HUDEP-2 (cell line): ENCODE data around the gene S100A4.
"Not testable (repeated sequence)": the region's sequence is repeated elsewhere in the genome, so short reads cannot be mapped to it uniquely, and the experiment has no call there.

Source experiments
- DNase-seq, 76 experiments: peaks; one replicate each; lab custom pipeline; 2025; ENCODE audit not compliant: unreplicated experiment in 76 of 76; lab: John Stamatoyannopoulos, UW

The S100A4 gene

DNA sequence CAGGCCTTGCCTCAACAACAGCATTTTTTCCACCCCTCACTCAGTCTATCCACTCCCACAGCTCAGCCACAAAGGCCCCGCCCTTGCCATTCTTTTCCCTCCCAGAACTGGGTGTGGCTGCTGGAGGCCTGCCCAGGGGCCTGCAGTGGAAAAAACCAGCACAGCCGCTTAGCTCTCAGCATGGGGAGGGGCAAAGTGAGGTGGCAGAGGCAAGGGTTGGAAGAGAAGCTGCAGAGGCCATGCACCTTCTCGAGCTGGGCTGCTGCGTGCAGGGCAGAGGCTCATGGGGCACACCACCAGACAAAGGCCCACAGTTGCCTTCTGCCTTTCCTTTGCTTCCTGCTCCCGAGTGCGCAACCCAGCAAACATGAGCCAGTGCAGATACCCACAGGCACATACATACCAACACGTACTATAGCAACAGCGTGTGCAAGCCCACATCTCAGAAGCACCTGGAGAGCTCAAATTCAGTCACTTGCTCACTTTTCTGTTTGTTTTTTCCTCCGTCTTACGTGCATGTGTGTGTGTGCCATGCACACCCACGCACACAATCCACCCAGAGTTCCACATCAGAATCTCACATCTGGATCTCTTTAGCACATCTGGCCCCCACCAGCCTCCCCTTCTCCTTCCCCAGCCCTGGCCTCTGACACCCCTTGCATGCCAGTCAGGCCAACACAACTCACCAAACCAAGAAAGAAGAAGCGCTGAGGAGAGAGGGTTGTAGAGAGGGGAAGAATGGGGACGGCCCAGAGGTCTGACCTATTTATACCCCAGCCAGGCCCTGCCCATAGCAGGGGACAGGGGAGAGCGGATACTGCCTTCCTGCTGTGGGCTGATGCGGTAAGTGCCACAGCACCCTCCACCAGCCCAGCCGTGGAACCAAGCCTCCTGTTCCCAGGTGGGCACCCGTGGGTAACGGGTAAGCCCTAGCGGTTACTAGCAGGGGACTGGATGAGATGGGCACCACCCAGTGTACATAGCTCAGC lies at the start of gene S100A4:
Gene S100A4, minus strand, starts transcription at position 740 of the 989 bp plus-strand sequence. CDS start 1,012 bp downstream, outside the sequence.
- peak in 75 of 76 experiments; percentile 66 to 99 (median 96) for DNase-seq

DNA sequence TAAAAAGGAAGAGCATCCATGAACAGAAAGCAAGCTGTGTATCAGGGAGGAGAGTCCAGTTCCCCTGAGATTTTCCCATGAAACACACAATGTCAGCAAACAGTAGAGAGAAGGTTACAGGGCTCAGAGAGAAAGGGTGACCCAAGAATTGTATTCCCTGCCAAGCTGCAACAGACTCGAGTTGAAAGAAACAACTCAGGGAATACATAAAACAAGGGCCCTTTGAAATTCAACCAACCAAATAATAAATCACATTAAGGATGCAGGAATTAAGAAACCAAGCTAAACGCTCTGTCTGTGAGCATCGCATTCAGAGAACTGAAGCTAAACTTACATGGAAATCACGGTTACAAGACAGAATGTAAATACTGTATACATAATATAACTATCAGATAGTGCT lies 47.1 kb upstream of the S100A4 start:
- no peak for DNase-seq

DNA sequence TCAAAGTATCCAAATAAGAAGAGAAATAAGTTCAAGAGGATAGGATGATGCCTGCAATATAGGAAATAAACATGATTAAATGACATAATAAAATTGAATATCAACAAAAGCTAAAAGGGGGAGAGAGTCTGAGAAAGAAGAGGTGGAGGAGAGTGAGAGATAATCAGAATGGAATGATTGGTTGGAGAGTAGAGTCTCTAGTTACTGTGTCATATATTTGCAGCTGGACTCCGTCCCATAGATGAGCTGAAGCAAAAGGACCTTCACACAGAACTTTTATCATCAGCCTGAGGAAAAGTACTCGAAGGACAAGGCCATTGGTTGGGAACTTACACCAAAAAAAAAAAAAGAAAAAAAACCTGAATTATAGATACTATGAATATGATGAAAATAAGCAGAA lies 42.9 kb upstream of the S100A4 start:
- no peak for DNase-seq

DNA sequence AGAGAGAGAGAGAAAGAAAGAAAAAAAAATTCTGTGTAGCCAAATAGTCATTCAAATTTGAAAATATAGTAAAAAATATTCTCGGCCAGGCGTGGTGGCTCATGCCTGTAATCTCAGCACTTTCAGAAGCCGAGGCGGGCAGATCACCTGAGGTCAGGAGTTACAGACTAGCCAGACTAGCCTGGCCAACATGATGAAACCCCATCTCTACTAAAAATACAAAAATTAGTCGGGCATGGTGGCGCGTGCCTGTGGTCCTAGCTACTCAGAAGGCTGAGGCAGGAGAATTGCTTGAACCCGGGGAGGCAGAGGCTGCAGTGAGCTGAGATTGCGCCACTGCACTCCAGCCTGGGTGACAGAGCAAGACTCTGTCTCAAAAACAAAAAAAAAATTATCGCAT lies 42.4 kb upstream of the S100A4 start:
- not testable (repeated sequence) for DNase-seq

DNA sequence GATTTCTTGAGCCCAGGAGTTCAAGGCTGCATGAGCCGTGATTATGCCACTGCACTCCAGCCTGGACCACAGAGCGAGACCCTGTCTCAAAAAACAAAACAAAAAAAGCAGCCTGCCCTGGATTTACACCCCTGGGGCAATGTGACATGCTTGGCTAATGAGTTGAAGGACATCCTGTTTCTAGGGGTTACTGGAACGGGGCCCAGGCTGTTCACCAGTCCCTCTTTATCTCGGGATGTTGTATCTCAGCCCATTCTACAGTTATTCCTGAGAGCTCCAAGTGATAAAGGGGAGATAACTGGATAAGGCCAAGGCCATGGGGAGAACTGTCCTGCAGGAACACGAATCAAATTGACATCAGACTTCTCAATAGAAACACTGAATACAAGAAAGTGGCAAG lies 41.7 kb upstream of the S100A4 start:
- peak in 2 of 76 experiments; percentile 3 to 13 for DNase-seq

DNA sequence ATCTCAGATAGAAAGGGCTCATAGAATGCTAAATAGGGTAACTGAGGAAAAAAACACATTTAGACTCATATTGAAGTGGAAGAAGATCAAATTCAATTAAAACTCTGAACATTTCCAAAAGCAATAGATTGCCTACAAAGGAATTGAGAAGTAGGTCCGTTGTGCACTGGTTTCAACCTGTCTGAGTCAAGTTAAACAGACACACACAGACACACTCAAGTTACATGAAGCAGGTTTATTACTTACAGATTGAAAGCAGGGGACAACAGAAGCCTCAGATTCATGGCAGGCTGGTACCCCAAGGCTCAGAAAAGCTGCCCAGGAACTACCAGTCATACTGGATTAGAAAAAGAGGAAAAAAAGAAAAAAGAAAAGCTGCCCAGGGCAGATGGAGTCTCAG lies 40.7 kb upstream of the S100A4 start:
- DNase-seq: no peak

DNA sequence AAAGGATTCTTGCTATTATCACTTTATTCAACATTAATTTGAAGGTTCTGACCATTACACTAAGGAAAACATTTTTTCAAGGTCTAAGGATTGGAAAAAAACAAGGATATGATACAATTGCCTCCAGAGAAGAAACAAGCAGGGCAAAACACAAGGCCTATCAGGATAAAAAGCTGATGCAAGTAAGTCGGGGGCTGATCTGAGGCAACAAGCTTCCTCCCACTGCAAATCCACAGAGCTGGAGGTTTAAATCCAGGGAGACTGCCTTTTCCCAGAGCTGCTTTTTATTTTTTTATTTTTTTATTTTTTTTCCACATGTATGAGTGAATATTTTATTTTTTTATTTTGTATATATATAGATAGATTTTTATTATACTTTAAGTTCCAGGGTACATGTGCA lies 39.4 kb upstream of the S100A4 start:
- no peak for DNase-seq

DNA sequence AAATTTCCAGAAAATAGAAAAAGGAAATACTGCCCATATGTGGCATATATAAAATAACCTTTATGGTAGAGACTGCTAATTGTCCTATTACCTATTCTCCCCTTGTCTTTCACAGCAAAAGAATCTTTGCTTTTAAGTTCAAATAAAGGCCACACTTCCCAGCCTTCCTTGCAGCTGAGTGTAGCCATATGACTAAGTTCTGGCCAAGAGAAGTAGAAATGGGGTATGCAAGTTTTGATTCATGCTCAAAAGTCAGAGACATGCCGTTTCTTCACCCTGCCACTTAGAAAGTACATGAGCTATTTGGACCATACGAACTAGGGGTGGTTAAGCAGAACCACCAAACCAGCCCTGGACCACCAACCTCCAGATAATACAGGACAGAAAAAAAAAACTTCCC lies 38.4 kb upstream of the S100A4 start:
- DNase-seq: no peak

DNA sequence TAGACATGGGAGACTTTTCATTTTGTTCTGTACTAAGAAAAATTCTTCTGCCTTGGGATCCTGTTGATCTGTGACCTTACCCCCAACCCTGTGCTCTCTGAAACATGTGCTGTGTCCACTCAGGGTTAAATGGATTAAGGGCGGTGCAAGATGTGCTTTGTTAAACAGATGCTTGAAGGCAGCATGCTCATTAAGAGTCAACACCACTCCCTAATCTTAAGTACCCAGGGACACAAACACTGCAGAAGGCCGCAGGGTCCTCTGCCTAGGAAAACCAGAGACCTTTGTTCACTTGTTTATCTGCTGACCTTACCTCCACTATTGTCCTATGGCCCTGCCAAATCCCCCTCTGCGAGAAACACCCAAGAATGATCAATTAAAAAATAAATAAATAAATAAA lies 37.9 kb upstream of the S100A4 start:
- DNase-seq: not testable (repeated sequence)

DNA sequence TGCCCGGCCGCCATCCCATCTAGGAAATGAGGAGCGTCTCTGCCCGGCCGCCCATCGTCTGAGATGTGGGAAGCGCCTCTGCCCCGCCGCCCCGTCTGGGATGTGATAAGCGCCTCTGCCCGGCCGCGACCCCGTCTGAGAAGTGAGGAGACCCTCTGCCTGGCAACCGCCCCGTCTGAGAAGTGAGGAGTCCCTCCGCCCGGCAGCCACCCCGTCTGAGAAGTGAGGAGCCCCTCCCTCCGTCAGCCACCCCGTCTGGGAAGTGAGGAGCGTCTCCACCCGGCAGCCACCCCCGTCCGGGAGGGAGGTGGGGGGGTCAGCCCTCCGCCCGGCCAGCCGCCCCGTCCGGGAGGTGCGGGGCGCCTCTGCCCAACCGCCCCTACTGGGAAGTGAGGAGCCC lies 37.2 kb upstream of the S100A4 start:
- DNase-seq: not testable (repeated sequence)

DNA sequence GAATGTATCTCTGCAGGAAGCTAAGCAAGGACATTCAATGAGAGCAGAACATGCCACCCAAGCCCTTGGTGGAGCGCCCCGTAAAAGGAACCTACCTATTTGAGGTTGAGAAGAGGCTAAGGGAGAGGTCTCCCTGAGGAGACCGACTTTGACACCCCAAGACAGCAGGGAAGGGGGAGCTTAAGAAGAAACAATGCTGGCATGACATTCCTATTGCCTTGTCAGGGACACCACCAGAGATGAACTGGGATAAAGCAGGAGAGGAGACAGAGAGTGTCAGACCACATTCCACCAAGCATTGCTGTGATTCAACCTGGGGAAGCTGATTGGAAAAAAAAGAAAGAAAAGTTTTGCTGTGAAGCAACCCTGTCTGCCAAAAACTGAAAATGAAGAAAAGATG lies 33.3 kb upstream of the S100A4 start:
- no peak for DNase-seq

DNA sequence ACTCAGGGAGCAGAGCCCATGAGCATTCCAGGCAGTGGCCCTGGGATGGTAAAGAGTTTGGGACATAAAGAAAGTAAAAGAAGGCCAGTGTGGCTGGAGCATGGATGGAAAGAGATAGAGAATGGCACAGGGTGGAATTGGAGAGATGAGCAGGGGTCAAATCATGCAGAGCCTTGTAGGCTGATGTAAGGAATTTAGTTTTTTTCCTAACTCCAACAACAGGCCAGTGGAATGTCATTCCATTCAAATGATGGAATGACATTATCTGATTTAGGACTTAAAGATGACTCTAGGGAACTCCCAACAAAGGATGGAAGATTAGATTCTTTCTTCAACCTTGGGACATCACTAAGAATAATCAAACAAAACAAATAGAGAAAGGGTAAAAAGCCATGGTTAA lies 32.9 kb upstream of the S100A4 start:
- no peak for DNase-seq

DNA sequence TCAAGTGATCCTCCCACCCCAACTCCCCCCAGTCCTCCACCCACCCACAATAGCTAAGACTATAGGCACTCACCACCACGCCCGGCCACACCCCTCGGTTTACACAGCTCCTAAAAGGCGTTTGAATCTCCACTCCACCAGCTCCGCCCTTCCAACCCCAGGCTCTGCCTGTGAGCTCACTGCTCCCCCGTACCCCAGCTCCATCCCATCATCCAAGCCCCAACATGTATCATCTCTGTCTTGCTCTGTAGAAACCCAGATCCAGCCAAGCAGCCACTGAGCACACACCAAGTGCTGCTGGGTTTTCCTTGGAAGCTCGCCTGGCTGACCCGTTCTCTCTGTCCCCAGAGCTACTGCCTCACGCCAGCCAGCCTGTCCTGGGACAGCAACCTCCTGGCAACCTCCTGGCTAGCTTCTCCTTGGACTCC lies 32.0 kb upstream of the S100A4 start:
- peak in 14 of 76 experiments; percentile 3 to 33 (median 15) for DNase-seq

DNA sequence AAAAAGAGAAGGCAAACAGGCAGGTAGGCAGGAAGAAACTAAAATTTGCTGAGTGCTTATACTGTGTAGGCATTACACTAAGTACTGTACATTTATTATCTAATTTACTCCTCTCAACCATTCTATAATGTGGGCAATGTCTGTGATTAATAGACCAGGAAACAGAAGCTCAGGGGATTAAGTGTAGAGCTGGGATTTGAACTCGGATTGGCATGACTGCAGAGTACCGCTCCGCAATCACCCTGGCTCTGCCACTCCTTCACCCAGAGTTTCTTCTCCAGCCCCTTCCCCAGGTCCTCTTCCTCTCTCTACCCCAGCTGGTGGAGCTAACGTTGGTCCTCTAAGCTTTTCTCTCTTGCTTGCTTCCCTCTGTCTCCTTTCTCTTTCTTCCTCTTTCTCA lies 31.5 kb upstream of the S100A4 start:
- DNase-seq: no peak

DNA sequence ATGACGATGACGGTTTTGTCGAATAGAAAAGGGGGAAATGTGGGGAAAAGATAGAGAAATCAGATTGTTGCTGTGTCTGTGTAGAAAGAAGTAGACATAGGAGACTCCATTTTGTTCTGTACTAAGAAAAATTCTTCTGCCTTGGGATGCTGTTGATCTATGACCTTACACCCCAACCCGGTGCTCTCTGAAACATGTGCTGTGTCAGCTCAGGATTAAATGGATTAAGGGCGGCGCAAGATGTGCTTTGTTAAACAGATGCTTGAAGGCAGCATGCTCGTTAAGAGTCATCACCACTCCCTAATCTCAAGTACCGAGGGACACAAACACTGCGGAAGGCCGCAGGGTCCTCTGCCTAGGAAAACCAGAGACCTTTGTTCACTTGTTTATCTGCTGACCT lies 29.9 kb upstream of the S100A4 start:
- not testable (repeated sequence) for DNase-seq

DNA sequence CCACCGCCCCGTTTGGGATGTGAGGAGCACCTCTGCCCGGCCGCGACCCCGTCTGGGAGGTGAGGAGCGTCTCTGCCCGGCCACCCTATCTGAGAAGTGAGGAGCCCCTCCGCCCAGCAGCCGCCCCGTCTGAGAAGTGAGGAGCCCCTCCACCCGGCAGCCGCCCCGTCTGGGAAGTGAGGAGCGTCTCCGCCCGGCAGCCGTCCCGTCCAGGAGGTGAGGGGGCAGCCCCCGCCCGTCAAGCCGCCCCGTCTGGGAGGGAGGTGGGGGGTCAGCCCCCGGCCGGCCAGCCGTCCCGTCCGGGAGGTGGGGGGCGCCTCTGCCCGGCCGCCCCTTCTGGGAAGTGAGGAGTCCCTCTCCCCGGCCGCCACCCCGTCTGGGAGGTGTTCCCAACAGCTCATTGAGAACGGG lies 29.5 kb upstream of the S100A4 start:
- DNase-seq: not testable (repeated sequence)

DNA sequence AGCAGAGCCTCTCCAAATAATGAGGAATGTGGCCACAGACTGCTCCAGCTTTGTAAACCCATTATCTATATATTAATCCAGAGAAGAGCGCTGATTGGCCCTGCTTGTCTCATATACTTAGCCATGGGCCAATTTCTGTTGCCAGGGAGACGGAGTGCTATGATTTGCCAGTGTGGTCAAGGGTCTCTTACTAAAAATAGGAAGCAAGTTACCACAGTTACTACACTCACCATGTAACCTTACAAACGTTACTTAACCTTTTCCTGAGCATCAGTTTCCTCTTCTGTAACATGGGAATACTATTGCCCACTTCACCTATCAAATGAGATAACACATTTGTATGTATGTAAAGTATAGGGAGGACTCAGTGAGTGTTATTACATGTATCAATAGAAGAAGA lies 27.7 kb upstream of the S100A4 start:
- DNase-seq: no peak

DNA sequence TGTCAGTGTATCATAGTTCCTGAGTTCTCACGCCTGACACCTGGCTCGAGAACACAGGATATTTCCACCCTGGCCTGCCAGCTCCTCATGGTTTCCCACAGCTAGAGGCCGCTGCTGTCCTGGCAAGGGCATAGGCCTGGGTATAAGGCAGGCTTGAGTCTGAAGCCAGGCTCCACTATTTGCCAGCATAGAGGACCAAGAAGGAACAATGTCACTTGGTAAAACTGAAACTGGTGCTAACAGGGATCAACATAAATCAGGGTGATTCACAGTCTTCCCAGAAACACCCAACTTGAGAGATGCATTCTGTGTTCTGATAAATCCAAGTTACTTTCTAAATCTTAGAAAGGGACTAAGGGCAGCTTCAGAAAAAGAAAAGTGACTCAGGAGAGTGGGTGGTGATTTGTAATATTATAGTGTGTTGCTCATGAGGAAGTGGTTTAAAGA lies 27.0 kb upstream of the S100A4 start:
- DNase-seq: peak in 68 of 76 experiments; percentile 15 to 78 (median 59)

DNA sequence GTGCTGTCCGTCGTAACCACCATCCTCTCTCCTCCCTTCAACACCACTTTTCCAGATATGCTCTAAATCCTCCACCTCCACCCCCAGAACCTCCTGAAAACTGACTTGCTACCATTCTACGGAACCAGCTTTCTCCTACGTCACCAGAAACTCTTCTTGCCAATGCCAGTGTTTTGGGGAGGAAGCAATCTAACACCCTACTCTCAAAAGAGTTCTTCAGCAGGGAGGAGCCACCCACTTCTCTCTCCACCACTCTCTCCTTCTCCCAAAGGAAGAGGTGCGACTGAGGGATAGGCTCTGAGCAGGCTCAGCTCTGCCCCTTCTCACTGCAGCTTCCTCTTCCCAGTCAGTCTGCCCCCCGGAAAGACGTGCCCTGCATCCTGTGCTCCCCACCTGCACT lies 26.1 kb upstream of the S100A4 start:
- DNase-seq: no peak

DNA sequence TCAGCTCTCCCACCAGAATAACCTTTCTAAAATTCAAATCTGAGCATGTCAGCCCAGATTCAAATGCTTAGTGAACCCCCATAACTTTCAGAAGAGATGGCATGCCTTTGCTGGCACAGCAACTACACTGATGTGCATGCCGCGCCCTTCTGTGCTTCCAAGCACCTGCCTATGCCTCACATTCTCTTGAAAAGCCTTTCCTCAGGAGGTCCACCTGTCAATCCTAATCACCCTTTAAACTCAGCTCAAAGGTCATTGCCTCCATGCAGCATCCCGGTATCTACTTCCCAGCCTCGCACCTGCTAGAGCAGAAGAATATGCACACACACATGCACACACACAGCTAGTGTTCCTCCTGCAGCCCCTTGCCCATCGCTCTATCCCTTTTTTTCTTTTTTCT lies 25.3 kb upstream of the S100A4 start:
- no peak for DNase-seq

DNA sequence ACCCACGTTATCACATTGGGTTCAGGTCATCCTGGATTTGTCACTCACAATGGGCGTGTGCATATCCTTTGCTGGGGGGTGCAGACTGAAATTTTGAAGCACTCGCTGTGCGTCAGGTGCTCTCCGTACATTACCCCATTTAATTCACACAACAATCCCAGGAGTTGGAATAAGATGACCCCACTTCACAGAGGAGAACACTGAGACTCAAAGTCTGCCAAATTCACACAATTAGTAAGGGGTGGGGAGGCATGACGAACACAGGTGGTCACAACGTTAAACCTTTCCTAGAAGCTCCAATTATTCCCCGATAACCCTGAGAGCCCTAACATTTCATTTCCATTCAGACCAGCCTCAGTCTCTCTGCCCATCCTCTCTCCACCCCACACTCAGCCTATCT lies 23.9 kb upstream of the S100A4 start:
- DNase-seq: no peak
